Gastroesophageal sphincter (tissue), 3 donors: ENCODE results near the gene COL6A1.

Experiments
- POLR2A ChIP-seq, 2 donors: fragments of 450-650 bp; IDR thresholded peaks; one replicate each; pipeline ENCODE4 v1.6.1; 2017; ENCODE audit warnings: antibody characterized with exemption in 2 of 2, mild to moderate bottlenecking in 2 of 2, moderate library complexity in 1 of 2
- TF ChIP-seq, protein P1 (sequence below), 4 experiments: fragments of 200-600 bp in 2 of 4; fragments of 450-650 bp in 2 of 4; sonication (generic) in 1 of 4; IDR thresholded peaks; one replicate each; pipeline ENCODE4 v1.5.1; 2017 to 2019; ENCODE audit warnings: antibody characterized with exemption in 4 of 4, mild to moderate bottlenecking in 2 of 4, moderate library complexity in 2 of 4

DNA sequence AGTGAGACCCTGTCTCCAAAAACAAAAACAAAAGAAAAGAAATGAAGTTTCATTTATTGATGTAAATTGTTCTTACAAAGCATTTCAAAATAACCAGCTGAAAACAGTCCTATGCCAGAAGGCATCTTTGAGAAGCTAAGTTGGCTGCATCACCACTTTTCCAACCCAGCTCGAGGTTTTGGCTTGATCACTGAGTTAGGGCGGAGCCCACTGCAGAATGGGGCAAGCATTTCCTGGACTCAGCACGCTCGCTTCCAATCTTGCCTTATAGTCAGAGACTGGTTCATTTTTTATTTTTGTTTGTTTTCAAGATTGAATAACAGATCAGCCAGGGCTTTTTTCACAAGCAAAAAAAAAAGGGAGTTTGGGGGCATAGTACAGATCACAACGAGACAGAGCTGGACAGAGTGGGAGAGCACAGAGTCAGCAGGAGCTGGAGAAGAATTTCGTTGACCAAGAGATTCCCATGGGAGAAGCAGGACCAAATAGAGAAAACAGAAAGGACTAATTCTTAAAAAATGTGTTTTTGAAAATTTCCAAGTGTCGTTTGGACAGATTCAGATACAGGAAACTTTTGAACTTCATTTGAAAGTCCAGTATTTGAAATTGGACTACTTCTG lies 23.5 kb upstream of the COL6A1 start:
- TF ChIP-seq POLR2A (IDR thresholded peaks at IDR 0.05) = no peak
- TF ChIP-seq, protein P1, sequence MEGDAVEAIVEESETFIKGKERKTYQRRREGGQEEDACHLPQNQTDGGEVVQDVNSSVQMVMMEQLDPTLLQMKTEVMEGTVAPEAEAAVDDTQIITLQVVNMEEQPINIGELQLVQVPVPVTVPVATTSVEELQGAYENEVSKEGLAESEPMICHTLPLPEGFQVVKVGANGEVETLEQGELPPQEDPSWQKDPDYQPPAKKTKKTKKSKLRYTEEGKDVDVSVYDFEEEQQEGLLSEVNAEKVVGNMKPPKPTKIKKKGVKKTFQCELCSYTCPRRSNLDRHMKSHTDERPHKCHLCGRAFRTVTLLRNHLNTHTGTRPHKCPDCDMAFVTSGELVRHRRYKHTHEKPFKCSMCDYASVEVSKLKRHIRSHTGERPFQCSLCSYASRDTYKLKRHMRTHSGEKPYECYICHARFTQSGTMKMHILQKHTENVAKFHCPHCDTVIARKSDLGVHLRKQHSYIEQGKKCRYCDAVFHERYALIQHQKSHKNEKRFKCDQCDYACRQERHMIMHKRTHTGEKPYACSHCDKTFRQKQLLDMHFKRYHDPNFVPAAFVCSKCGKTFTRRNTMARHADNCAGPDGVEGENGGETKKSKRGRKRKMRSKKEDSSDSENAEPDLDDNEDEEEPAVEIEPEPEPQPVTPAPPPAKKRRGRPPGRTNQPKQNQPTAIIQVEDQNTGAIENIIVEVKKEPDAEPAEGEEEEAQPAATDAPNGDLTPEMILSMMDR (IDR thresholded peaks at IDR 0.05) = no peak
